DOHH2 (cell line): Measurements from ENCODE around the gene CRHR1.

Source experiments
- EZH2phosphoT487 ChIP-seq: fragments of 200-600 bp; sonication (generic); IDR thresholded peaks from 2 replicates; pipeline ENCODE4 v1.6.1; 2017; ENCODE audit warnings: borderline replicate concordance, mild to moderate bottlenecking, antibody characterized with exemption, low read length, moderate library complexity, mixed read lengths
- TF ChIP-seq, protein P1 (sequence below): fragments of 200-600 bp; sonication (generic); IDR thresholded peaks from one replicate; pipeline ENCODE4 v1.5.1; 2014; ENCODE audit warnings: antibody characterized with exemption, mild to moderate bottlenecking, low read depth, low read length; ENCODE audit not compliant: poor library complexity, severe bottlenecking

DNA sequence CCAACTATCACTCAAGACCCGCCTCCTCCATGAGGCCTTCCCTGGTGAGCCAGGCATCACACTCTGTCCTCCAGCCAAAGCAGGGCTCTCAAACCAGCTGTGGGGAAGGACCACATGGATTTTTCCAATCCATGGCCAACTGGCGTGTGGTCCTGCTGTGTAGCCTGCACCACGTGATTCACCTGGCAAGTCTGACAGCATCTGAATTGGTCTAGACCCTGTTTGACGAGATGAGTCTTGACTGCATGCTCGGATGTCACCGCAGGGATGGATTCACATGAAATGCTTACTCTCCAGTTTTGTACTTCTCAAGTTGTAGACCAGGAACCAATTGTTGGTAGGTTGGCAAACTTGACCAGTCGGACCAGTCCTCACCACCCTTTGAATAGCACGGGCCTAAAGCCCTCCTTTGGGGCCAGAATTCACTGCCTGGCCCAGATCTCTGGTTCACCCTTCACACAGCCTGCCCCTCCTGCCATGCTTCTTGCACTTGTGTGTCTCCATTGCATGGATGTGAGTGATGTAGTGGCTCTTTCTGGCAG lies 9.9 kb downstream of the CRHR1 start:
- TF ChIP-seq, protein P1, sequence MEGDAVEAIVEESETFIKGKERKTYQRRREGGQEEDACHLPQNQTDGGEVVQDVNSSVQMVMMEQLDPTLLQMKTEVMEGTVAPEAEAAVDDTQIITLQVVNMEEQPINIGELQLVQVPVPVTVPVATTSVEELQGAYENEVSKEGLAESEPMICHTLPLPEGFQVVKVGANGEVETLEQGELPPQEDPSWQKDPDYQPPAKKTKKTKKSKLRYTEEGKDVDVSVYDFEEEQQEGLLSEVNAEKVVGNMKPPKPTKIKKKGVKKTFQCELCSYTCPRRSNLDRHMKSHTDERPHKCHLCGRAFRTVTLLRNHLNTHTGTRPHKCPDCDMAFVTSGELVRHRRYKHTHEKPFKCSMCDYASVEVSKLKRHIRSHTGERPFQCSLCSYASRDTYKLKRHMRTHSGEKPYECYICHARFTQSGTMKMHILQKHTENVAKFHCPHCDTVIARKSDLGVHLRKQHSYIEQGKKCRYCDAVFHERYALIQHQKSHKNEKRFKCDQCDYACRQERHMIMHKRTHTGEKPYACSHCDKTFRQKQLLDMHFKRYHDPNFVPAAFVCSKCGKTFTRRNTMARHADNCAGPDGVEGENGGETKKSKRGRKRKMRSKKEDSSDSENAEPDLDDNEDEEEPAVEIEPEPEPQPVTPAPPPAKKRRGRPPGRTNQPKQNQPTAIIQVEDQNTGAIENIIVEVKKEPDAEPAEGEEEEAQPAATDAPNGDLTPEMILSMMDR, result no peak
- no peak for TF ChIP-seq EZH2phosphoT487
